Activated B cell treated with CpG ODN at 0.5 μM for 24 hours (primary cell): Measurements from ENCODE around the gene PTPRD. TPM values are rescaled to one million over a fixed set of nuclear protein-coding genes. Genes with fewer than 3 reads are reported as not detected.

Experiments
- ATAC-seq: fragments of 200-7000 bp; cut with Tn5 transposase; one replicate; pipeline ENCODE4 v1.10.0; 2021; ENCODE audit warnings: low read depth, mild to moderate bottlenecking, moderate library complexity
- CTCF ChIA-PET: fragments of 350-600 bp; sonication (Branson Sonifier 250); formaldehyde crosslinking; loops from one replicate; lab custom pipeline; 2021; ENCODE audit warnings: antibody characterized with exemption; lab: Charles Lee
- POLR2A ChIA-PET: fragments of 350-600 bp; sonication (Branson Sonifier 250); formaldehyde crosslinking; loops from one replicate; lab custom pipeline; 2021; ENCODE audit warnings: antibody characterized with exemption; lab: Charles Lee
- DNase-seq: peaks from one replicate; pipeline ENCODE4 v3.0.0; 2022
- H3K27ac Mint-ChIP-seq: one replicate; pipeline ENCODE4 v1.8.0; 2020; ENCODE audit warnings: mixed read lengths
- H3K27me3 Mint-ChIP-seq: one replicate; pipeline ENCODE4 v1.8.0; 2021; ENCODE audit warnings: mixed read lengths
- H3K36me3 Mint-ChIP-seq: one replicate; pipeline ENCODE4 v1.8.0; 2021; ENCODE audit warnings: low read depth, mixed read lengths
- H3K4me1 Mint-ChIP-seq: one replicate; pipeline ENCODE4 v1.8.0; 2021; ENCODE audit warnings: mixed read lengths
- H3K4me3 Mint-ChIP-seq: one replicate; pipeline ENCODE4 v1.8.0; 2020; ENCODE audit warnings: mild to moderate bottlenecking, mixed read lengths
- H3K9me3 Mint-ChIP-seq: one replicate; pipeline ENCODE4 v1.8.0; 2020; ENCODE audit warnings: mixed read lengths
- CTCF ChIP-seq: fragments of 200-600 bp; IDR thresholded peaks from one replicate; pipeline ENCODE4 v1.8.0; 2022; ENCODE audit warnings: antibody characterized with exemption, mild to moderate bottlenecking
- intact Hi-C: fragments of 100-400 bp; cut with micrococcal nuclease; formaldehyde crosslinking; loops from one replicate; pipeline ENCODE4 v1.15.1; 2024
- total RNA-seq: library from RNA; stranded (reverse); gene quantifications from 2 replicates; pipeline ENCODE4 v1.2.3, GENCODE V29; 2022

Gene PTPRD
- total RNA-seq, 1 donor from 2014 or later = 0.04 TPM

GRCh38 chr9:8708728-8709127 is 1904.1 kb downstream of the PTPRD start:
- no peaks in the 10 kb centered on the region for H3K27me3 Mint-ChIP-seq
- intact Hi-C loops = no loop called here
- no peak overlapping the region for H3K27ac Mint-ChIP-seq
- POLR2A ChIA-PET = no interaction called here
- no peak for ATAC-seq
- no peaks in the 10 kb centered on the region for H3K4me1 Mint-ChIP-seq
- DNase-seq = no peak
- CTCF ChIA-PET = no interaction called here
- H3K9me3 Mint-ChIP-seq = no peaks in the 10 kb centered on the region
- no peaks in the 10 kb centered on the region for H3K36me3 Mint-ChIP-seq
- H3K4me3 Mint-ChIP-seq = no peak overlapping the region
- no peak for TF ChIP-seq CTCF

- ATAC-seq = no peak
- H3K9me3 Mint-ChIP-seq = no peaks in the 10 kb centered on the region
- ChIA-PET CTCF (no interaction called here), POLR2A (no interaction called here)
- H3K4me1 Mint-ChIP-seq = no peaks in the 10 kb centered on the region
- intact Hi-C loops = no loop called here
- DNase-seq = no peak
- H3K4me3 Mint-ChIP-seq = no peak overlapping the region
- no peaks in the 10 kb centered on the region for H3K36me3 Mint-ChIP-seq
- no peaks in the 10 kb centered on the region for H3K27me3 Mint-ChIP-seq
- TF ChIP-seq CTCF = no peak
- no peak overlapping the region for H3K27ac Mint-ChIP-seq
Measured at GRCh38 chr9:8706998-8707397, 1905.8 kb downstream of the PTPRD start.

GRCh38 chr9:8706531-8706930 is 1906.3 kb downstream of the PTPRD start:
- Mint-ChIP-seq H3K27me3 (no peaks in the 10 kb centered on the region), H3K27ac (no peak overlapping the region), H3K36me3 (no peaks in the 10 kb centered on the region), H3K4me1 (no peaks in the 10 kb centered on the region), H3K9me3 (no peaks in the 10 kb centered on the region), H3K4me3 (no peak overlapping the region)
- ATAC-seq (no peak), DNase-seq (no peak)
- intact Hi-C loops = no loop called here
- POLR2A ChIA-PET = no interaction called here
- CTCF ChIA-PET = no interaction called here
- TF ChIP-seq CTCF = no peak

GRCh38 chr9:8705861-8706260 is 1906.9 kb downstream of the PTPRD start:
- H3K36me3 Mint-ChIP-seq = no peaks in the 10 kb centered on the region

GRCh38 chr9:8703904-8704303 is 1908.9 kb downstream of the PTPRD start:
- no peaks in the 10 kb centered on the region for H3K4me1 Mint-ChIP-seq
- POLR2A ChIA-PET = no interaction called here
- no peak for TF ChIP-seq CTCF
- no peak overlapping the region for H3K4me3 Mint-ChIP-seq
- no peaks in the 10 kb centered on the region for H3K36me3 Mint-ChIP-seq
- DNase-seq = no peak
- CTCF ChIA-PET = no interaction called here
- intact Hi-C loops = no loop called here
- H3K27ac Mint-ChIP-seq = no peak overlapping the region
- ATAC-seq = no peak
- H3K9me3 Mint-ChIP-seq = no peaks in the 10 kb centered on the region
- no peaks in the 10 kb centered on the region for H3K27me3 Mint-ChIP-seq

More at GRCh38 chr9:8705861-8706260, 1906.9 kb downstream of the PTPRD start:
- H3K27ac Mint-ChIP-seq = no peak overlapping the region
- CTCF ChIA-PET = no interaction called here
- no peak for DNase-seq
- no peak for TF ChIP-seq CTCF
- no peaks in the 10 kb centered on the region for H3K9me3 Mint-ChIP-seq
- no peaks in the 10 kb centered on the region for H3K4me1 Mint-ChIP-seq
- intact Hi-C loops = no loop called here
- no peak for ATAC-seq
- H3K4me3 Mint-ChIP-seq = no peak overlapping the region
- H3K27me3 Mint-ChIP-seq = no peaks in the 10 kb centered on the region
- POLR2A ChIA-PET = no interaction called here
